WTC11 (cell line): Measurements from ENCODE around the gene TRAPPC10. TPM values are rescaled to one million over a fixed set of nuclear protein-coding genes. Genes with fewer than 3 reads are reported as not detected.

Source experiments
- ATAC-seq: fragments of 200-7000 bp; cut with Tn5 transposase; 2 replicates; pipeline ENCODE4 v1.10.0; 2021; ENCODE audit warnings: mild to moderate bottlenecking, moderate library complexity
- CTCF ChIA-PET: fragments of 300-600 bp; sonication (Branson Sonifier 250); formaldehyde crosslinking; loops from one replicate; lab custom pipeline; 2021; ENCODE audit warnings: antibody characterized with exemption; lab: Charles Lee
- POLR2A ChIA-PET: fragments of 350-600 bp; sonication (Branson Sonifier 250); formaldehyde crosslinking; loops from one replicate; lab custom pipeline; 2021; ENCODE audit warnings: antibody characterized with exemption; lab: Charles Lee
- DNase-seq: peaks from one replicate; pipeline ENCODE4 v3.0.0; 2021; ENCODE audit warnings: low spot score
- H3K27ac Mint-ChIP-seq: 2 replicates; pipeline ENCODE4 v1.8.0; 2021; ENCODE audit warnings: mixed read lengths
- H3K27me3 Mint-ChIP-seq: 2 replicates; pipeline ENCODE4 v1.8.0; 2021; ENCODE audit warnings: low read depth, mild to moderate bottlenecking, moderate library complexity, mixed read lengths
- H3K36me3 Mint-ChIP-seq: 2 replicates; pipeline ENCODE4 v1.8.0; 2021; ENCODE audit warnings: mixed read lengths
- H3K4me1 Mint-ChIP-seq: 2 replicates; pipeline ENCODE4 v1.8.0; 2022; ENCODE audit warnings: mixed read lengths
- H3K4me3 Mint-ChIP-seq: 2 replicates; pipeline ENCODE4 v1.8.0; 2021; ENCODE audit warnings: mild to moderate bottlenecking, moderate library complexity, mixed read lengths
- H3K9me3 Mint-ChIP-seq: 2 replicates; pipeline ENCODE4 v1.8.0; 2021; ENCODE audit warnings: mixed read lengths
- ATF3 ChIP-seq: sonication (generic); formaldehyde crosslinking; conservative IDR thresholded peaks from 2 replicates; pipeline ENCODE4 v1.8.1; 2022; ENCODE audit warnings: mild to moderate bottlenecking, missing genetic modification reagents
- CREB1 ChIP-seq: sonication (generic); formaldehyde crosslinking; IDR thresholded peaks from 2 replicates; pipeline ENCODE4 v1.8.0; 2023; ENCODE audit warnings: mild to moderate bottlenecking, missing genetic modification reagents
- ELF4 ChIP-seq: sonication (generic); formaldehyde crosslinking; IDR thresholded peaks from 2 replicates; pipeline ENCODE4 v1.8.1; 2022; ENCODE audit warnings: low read depth, mild to moderate bottlenecking, moderate library complexity, missing genetic modification reagents
- ESRRA ChIP-seq: sonication (generic); formaldehyde crosslinking; IDR thresholded peaks from 2 replicates; pipeline ENCODE4 v1.8.1; 2022; ENCODE audit warnings: mild to moderate bottlenecking, missing genetic modification reagents, borderline replicate concordance
- ETV6 ChIP-seq: sonication (generic); formaldehyde crosslinking; IDR thresholded peaks from 2 replicates; pipeline ENCODE4 v1.8.1; 2022; ENCODE audit warnings: mild to moderate bottlenecking, missing genetic modification reagents
- JAZF1 ChIP-seq: fragments of 250-450 bp; sonication (Bioruptor Pico); IDR thresholded peaks from 2 replicates; pipeline ENCODE4 v1.9.0; 2021; ENCODE audit warnings: moderate library complexity, mild to moderate bottlenecking, inconsistent platforms
- NFATC4 ChIP-seq: fragments of 250-450 bp; sonication (Bioruptor Pico); IDR thresholded peaks from 2 replicates; pipeline ENCODE4 v1.9.0; 2021; ENCODE audit warnings: mild to moderate bottlenecking
- NFE2L1 ChIP-seq: sonication (generic); formaldehyde crosslinking; IDR thresholded peaks from 2 replicates; pipeline ENCODE4 v1.8.1; 2023; ENCODE audit warnings: missing genetic modification reagents
- NR2C2 ChIP-seq: sonication (generic); formaldehyde crosslinking; IDR thresholded peaks from 2 replicates; pipeline ENCODE4 v1.8.0; 2022; ENCODE audit warnings: mild to moderate bottlenecking, missing genetic modification reagents
- PREB ChIP-seq: sonication (generic); formaldehyde crosslinking; IDR thresholded peaks from 2 replicates; pipeline ENCODE4 v1.8.1; 2022; ENCODE audit warnings: mild to moderate bottlenecking, missing genetic modification reagents, moderate library complexity, borderline replicate concordance
- PRRX2 ChIP-seq: fragments of 250-450 bp; sonication (Bioruptor Pico); IDR thresholded peaks from 2 replicates; pipeline ENCODE4 v1.8.0; 2021; ENCODE audit warnings: mild to moderate bottlenecking
- USF2 ChIP-seq: sonication (generic); formaldehyde crosslinking; IDR thresholded peaks from 2 replicates; pipeline ENCODE4 v1.8.1; 2023; ENCODE audit warnings: mild to moderate bottlenecking, missing genetic modification reagents, moderate library complexity
- ZBTB21 ChIP-seq: sonication (generic); formaldehyde crosslinking; IDR thresholded peaks from 2 replicates; pipeline ENCODE4 v1.8.1; 2023; ENCODE audit warnings: mild to moderate bottlenecking, missing genetic modification reagents, borderline replicate concordance
- ZNF232 ChIP-seq: sonication (generic); formaldehyde crosslinking; IDR thresholded peaks from 2 replicates; pipeline ENCODE4 v1.8.0; 2022; ENCODE audit warnings: mild to moderate bottlenecking, missing genetic modification reagents
- ZNF281 ChIP-seq: sonication (generic); formaldehyde crosslinking; IDR thresholded peaks from 2 replicates; pipeline ENCODE4 v1.8.0; 2023; ENCODE audit warnings: mild to moderate bottlenecking, missing genetic modification reagents
- ZNF317 ChIP-seq: sonication (generic); formaldehyde crosslinking; IDR thresholded peaks from 2 replicates; pipeline ENCODE4 v1.8.1; 2023; ENCODE audit warnings: low read depth, mild to moderate bottlenecking, moderate library complexity, missing genetic modification reagents, borderline replicate concordance
- total RNA-seq: library from RNA; stranded (reverse); gene quantifications from 3 replicates; pipeline ENCODE4 v1.2.3, GENCODE V29; 2021

TRAPPC10 gene
- total RNA-seq, 1 experiment from 2014 or later, result 34.5 TPM

- Mint-ChIP-seq H3K4me1 (no peaks in the 10 kb centered on the region), H3K9me3 (no peaks in the 10 kb centered on the region), H3K27ac (no peak overlapping the region), H3K27me3 (no peaks in the 10 kb centered on the region), H3K36me3 (no peaks in the 10 kb centered on the region), H3K4me3 (no peak overlapping the region)
- TF ChIP-seq ESRRA (CRISPR knock-in tag), result no peak
- no peak for TF ChIP-seq ETV6 (CRISPR knock-in tag)
- TF ChIP-seq ZNF281 (CRISPR knock-in tag), result no peak
- TF ChIP-seq ZBTB21, result no peak
- TF ChIP-seq PREB (CRISPR knock-in tag), result no peak
- TF ChIP-seq NR2C2 (CRISPR knock-in tag), result no peak
- no peak for TF ChIP-seq ELF4
- no peak for TF ChIP-seq ZNF317 (CRISPR knock-in tag)
- no peak for TF ChIP-seq NFATC4 (CRISPR knock-in tag)
- TF ChIP-seq ATF3 (CRISPR knock-in tag), result no peak
- TF ChIP-seq ZNF232, result no peak
- TF ChIP-seq PRRX2 (CRISPR knock-in tag), result no peak
- DNase-seq (no peak), ATAC-seq (no peak)
- ChIA-PET POLR2A (no interaction called here), CTCF (interaction anchor here (1.2 to 1.6 kb wide), 2 partner anchors 8 to 25 kb away, joined by 4 to 5 read pairs; no protein-coding TSS in a partner anchor)
These were observed 11.7 kb upstream of the TRAPPC10 start for GRCh38 chr21:44000360-44000759.

GRCh38 chr21:44002511-44002910, 9.6 kb upstream of the TRAPPC10 start:
- CTCF ChIA-PET, result no interaction called here
- ATAC-seq (no peak), DNase-seq (no peak)
- Mint-ChIP-seq H3K27ac (no peak overlapping the region), H3K9me3 (no peaks in the 10 kb centered on the region), H3K4me3 (no peak overlapping the region), H3K4me1 (no peaks in the 10 kb centered on the region), H3K36me3 (no peaks in the 10 kb centered on the region), H3K27me3 (no peaks in the 10 kb centered on the region)
- POLR2A ChIA-PET, result no interaction called here
- TF ChIP-seq JAZF1 (CRISPR knock-in tag), result no peak

GRCh38 chr21:44003307-44003966, 8.7 kb upstream of the TRAPPC10 start:
- ChIA-PET POLR2A (no interaction called here), CTCF (interaction anchor here (0.6 kb wide), 1 partner anchor 11 kb away, joined by 3 read pairs; no protein-coding TSS in a partner anchor)
- Mint-ChIP-seq H3K9me3 (no peaks in the 10 kb centered on the region), H3K27me3 (no peaks in the 10 kb centered on the region)
- no peak for DNase-seq
- no peak for TF ChIP-seq ELF4
- no peak for TF ChIP-seq CREB1 (CRISPR knock-in tag)
- no peak for TF ChIP-seq ETV6 (CRISPR knock-in tag)
- no peak for TF ChIP-seq USF2 (CRISPR knock-in tag)
- TF ChIP-seq NFE2L1 (CRISPR knock-in tag), result no peak
- TF ChIP-seq, all 79 proteins: peak for 0
- Mint-ChIP-seq H3K4me3 (no peak overlapping the region), H3K27ac (no peak overlapping the region), H3K4me1 (no peaks in the 10 kb centered on the region), H3K36me3 (no peaks in the 10 kb centered on the region)
- no peak for ATAC-seq
